Left forelimb (tissue), 1 donor: ENCODE results near the gene RWDD2A.
"Not testable (repeated sequence)": the region's sequence is repeated elsewhere in the genome, so short reads cannot be mapped to it uniquely, and the experiment has no call there.

ENCODE experiments used
- DNase-seq: peaks from one replicate; pipeline ENCODE4 v3.0.0-alpha.2; 2018; ENCODE audit warnings: low spot score

Gene RWDD2A

DNA sequence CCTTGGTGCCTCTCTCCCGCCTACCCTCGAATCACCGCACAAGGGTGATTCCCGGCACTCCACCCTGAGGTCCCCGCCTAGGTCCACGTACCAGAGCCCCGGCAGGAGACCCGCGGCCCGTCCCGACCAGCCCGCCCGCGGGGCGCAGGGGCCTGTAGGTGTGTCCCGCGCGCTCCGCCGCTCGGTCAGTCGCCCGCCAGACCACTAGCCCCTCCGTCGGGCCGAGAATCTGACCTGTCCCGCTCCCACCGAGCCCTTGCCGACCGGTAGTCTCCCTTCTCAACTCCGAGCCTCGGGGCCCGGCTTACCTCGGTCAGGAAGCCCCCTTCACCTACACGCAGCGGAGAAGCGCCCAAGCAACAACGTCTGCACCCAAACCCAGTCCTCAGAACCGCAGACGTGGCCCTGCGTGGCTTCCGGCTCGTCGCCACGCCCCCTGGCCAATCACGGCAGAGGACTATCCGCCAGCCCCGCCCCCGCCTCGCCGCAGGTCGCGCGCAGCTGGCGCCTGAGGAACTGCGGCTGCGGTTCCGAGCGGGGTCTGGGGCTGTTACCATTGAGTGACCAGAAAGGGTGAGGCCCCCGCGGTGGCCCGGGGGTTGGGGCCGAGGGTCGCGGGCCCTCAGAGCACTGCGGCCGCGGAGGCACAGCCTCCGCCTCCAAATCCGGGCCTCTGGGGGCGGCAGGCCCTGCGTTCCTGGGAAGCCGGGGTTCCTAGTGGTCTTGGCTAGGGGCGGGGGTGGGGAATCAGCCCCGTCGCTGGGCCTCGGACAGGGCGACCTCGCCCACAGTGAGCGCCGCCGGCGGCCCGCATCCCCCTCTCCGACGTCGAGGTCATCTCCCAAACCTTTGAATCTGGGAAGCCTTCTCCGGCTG is at the start of gene RWDD2A, which contains the start of gene PGM3:
Gene RWDD2A, plus strand, starts transcription at position 487 of the 876 bp plus-strand sequence. CDS start 1,095 bp downstream, outside the sequence.
Gene PGM3, minus strand, starts transcription at position 395 of the 876 bp plus-strand sequence. CDS start 2,253 bp downstream, outside the sequence.
- DNase-seq, result peak; percentile 94

DNA sequence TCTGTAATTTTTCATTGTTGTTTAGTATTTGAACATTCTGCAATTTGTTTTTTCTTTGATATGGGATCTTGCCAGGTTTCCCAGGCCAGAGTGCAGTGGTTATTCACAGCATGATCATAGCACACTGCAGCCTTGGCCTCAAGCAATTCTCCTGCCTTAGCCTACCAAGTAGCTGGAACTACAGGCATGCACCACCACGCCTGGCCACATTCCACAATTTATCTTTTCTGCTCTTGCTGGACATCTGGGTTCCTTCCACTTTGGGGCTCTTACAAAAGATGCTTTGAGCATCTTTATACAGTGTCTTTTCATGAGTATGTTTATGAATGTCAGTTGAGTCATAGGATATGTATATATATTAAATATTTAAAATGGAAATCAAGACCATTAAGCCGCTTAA is 42.0 kb upstream of the RWDD2A start:
- DNase-seq, result no peak

- DNase-seq, result no peak
Observed at GRCh38 chr6:83152913-83153312, 40.2 kb upstream of the RWDD2A start.

- no peak for DNase-seq
Observed at GRCh38 chr6:83153883-83154521, 39.2 kb upstream of the RWDD2A start.

DNA sequence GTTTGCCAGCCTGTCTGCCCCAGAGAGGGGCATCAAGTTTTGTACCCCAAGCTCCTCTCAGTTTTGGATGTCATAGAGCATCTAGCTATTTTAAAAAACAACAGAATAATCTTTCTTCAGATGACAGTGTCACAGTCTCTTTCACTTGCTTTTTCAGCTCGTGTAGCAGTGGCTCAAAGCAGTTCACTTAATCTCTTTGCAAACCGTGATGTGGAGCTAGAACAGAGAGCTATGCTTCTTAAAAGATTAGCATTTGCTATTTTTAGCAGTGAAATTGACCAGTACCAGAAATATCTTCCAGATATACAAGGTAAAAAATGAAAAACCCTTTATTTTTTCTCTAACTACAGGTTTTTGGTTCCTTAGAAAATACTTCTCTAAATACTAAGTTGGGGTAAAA is 37.4 kb upstream of the RWDD2A start:
- no peak for DNase-seq

DNA sequence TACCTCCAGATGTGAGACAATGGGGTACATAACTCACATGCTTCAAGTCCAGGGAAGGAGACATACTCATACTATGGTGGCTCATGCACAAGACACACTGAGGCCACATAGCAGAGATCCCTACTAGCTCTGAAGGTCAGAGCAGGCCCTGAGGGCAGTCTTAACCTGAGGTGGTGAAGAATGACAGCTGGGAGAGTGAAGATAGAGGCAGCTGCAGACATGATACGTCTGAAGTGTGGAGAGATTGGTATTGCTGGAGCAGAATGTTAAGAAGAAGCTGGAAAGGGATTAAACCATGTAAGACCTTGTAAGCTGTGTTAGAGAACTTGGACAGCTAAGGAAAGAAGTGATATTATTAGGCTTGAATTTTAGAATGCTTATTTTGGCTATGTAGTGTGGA is 33.0 kb upstream of the RWDD2A start:
- DNase-seq, result no peak

DNA sequence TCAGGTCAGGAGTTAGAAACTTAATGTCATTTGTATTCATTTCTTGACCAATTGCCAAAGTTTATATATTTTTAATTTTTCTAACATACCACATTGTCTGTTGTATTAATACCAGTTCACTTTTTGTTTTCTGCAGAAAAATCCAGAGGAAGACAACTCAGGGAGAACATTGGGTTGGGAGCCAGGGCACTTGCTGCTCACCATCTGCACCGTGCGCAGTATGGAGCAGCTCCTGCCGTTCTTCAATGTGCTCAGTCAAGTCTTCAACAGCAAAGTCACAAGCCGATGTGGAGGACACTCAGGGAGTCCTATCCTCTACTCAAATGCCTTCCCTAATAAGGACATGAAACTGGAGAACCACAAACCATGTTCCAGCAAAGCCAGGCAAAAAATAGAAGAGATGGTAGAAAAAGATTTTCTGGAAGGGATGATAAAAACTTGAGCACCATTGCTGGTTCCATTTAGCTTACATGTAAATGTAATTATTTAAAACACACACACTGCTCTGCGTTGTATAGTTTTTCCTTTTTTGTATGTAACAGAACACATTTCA is 25.4 kb upstream of the RWDD2A start:
- no peak for DNase-seq

GRCh38 chr6:83168556-83168955 is 24.6 kb upstream of the RWDD2A start:
- DNase-seq, result no peak

DNA sequence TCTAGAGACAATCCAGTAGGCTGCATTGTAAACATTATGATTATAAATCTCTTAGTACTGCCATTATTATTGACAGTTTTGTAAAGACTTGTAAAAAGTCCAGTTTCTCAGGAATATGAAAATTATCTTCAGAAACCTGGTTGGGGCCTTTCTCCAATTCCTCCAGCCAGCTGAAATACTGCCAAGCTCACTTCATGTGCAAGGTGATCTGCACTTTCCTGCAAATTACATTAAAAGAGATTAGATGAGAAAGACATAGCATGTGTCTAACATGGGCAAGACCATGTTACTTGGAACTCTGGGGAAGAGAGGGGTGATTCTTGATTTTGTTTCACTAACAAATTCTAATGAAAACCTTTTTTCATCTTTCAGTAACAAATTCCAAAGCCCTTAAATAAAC is 24.1 kb upstream of the RWDD2A start:
- DNase-seq, result no peak

DNA sequence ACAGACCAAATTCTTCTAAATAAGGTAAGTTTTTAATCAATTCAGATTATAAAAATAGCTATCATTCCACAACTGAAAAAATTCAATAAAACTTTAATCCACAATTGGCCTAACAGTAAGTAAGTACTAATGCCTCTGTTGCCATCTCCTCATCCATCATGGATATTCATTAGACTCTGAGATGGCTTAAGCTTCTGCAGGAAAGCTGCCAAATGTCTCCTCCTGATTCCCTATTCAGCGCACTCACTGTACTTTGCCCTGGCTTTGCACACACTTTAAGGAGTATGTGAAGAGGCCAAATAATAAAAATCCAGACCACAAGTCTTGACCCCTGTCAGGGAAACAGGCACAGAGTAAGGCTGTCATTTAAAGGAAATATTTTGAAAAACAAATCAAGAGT is 23.6 kb upstream of the RWDD2A start:
- no peak for DNase-seq

DNA sequence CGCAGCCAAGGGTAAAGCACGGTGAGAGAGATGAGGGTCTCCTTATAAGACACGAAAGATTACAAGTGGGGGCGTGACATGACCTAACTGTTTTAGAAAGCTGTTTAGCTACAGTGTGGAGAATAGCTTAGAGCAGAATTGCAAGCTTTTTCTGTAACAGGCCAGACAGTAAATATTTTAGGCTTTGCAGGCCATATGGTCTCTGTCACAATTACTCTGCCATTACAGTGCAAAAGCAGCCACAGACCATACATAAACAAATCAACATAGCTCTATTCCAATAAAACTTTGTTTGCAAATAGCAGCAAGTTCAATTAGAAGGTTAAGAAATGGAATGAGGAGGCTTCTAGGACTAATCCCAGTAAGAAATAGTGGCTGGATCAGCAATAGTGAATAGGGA is 16.9 kb upstream of the RWDD2A start:
- no peak for DNase-seq

DNA sequence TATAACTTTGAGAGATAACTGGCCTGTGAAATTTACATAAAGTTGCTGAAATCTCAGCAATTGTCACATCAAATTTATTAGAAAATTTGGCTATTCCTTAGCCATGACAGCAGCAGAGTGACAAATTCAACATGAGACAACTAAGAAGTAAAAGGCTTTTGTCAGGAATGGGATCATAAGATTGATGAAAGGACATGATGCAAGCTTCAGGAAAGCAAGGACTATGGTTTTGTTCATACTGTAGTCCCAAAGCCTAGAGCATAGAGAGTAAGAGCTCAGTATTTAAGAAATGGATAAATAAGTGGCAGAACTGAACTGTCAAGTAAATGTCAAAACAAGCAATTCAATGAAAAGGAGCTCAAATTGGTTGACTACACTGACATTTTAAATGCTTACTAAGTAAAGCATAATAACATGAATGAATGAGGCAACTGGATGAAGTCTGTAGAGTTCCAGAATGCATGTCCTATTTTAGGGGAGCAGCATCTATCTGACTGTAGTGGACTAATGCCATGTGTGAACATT is 12.7 kb upstream of the RWDD2A start:
- no peak for DNase-seq

DNA sequence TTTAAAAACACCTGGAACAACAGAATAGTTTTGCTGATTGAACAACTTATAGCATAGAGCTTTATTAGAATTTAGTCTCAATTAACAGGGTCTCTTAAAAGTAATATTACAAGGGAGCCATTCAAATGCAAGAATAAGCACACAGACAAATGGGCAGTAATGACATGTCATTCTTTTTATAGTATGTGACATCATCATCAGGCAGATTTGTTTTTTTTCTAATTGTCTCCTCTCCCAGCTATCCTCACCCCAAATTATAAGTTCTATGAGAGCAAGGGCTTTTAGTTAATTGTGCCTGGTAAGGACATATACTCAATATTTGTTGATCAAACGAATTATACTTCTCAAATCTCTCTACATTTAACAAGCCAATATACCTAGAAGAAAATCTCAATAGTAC is 11.0 kb upstream of the RWDD2A start:
- DNase-seq, result no peak

- DNase-seq, result no peak
Observed at GRCh38 chr6:83183082-83183828, 9.9 kb upstream of the RWDD2A start.

GRCh38 chr6:83185096-83185495 is 8.1 kb upstream of the RWDD2A start:
- DNase-seq, result no peak

DNA sequence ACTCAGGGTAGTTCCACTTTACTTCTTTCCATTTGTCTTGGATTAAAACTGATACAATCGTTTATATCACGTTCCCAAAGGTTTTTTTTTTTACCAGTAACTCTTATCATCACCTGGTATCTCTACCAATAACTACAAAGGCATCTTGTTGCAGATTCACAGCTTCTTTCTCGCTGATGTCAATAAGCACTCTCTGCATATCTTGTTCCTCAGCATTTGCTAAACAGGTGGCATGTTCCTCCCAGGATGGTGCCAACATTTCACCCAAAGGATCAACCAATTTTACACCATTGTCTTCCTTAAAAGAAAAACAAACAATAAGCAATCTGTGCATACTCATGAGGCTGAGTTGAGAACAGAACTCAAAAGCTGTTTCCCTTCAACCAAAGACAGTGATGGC is 4.7 kb upstream of the RWDD2A start:
- no peak for DNase-seq

- DNase-seq, result no peak
Observed at GRCh38 chr6:83190626-83191025, 2.5 kb upstream of the RWDD2A start.

DNA sequence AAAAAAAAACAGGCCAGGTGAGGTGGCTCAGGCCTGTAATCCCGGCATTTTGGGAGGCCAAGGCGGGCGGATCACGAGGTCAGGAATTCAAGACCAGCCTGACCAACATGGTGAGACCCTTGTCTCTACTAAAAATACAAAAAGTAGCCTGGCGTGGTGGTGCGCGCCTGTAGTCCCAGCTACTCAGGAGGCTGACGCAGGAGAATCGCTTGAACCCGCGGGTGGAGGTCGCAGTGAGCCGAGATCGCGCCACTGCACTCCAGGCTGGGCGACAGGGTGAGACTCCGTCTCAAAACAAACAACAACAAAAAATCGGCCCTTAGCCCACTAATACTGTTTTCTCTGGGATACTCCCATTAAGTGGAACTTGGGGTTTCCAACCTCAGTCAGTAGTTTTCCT is 1.2 kb upstream of the RWDD2A start:
- not testable (repeated sequence) for DNase-seq

DNA sequence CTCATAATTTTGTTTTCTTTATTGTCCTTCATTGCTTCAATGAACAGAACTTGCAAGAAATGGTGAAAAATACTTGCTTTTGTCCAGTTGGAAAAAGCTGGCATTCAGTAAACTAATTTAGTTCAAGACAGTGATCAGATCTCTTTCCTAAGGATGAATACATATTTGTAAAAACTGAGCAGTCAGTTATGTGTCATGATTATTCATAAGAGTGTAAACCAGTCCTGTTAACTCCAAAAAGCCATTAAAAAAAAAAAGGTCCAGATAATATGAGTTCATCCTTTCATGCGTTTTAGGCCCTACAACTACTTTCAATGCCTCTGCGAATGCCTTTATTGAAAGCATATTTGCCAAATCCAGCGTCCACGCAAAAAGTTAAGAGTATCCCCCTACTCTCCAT is 701 bp upstream of the RWDD2A start:
- DNase-seq, result no peak

GRCh38 chr6:83193747-83194566 is 800 bp downstream of the RWDD2A start:
- peak; percentile 73 for DNase-seq

- no peak for DNase-seq
Observed at GRCh38 chr6:83198486-83199172, 5.5 kb downstream of the RWDD2A start.
